ENCODE measurements around the gene TBL1XR1. TPM values are rescaled to one million over a fixed set of nuclear protein-coding genes. Genes with fewer than 3 reads are reported as not detected.

Gene TBL1XR1
- total RNA-seq, 1 donor from 2014 or later = 372 TPM

GRCh38 chr3:177098551-177098950, 98.7 kb downstream of the TBL1XR1 start:
- DNase-seq (ENCODE audit: low spot score) = no peak
- no peak overlapping the region for H3K4me3 Mint-ChIP-seq (ENCODE audit: unreplicated experiment)
- no peak overlapping the region for H3K27ac Mint-ChIP-seq (ENCODE audit: unreplicated experiment)
- H3K27me3 Mint-ChIP-seq (ENCODE audit: low read depth) = no peaks in the 10 kb centered on the region
- TF ChIP-seq CTCF (IDR thresholded peaks at IDR 0.05) = no peak
- H3K9me3 Mint-ChIP-seq (ENCODE audit: low read depth) = peaks cover 8% of the 10 kb centered on the region
- H3K36me3 Mint-ChIP-seq (ENCODE audit: low read depth) = peaks cover 12% of the 10 kb centered on the region
- peaks cover 61% of the 10 kb centered on the region for H3K4me1 Mint-ChIP-seq (ENCODE audit: low read depth)

- Mint-ChIP-seq H3K9me3 (ENCODE audit: low read depth) (peaks cover 18% of the 10 kb centered on the region), H3K4me3 (ENCODE audit: unreplicated experiment) (no peak overlapping the region), H3K36me3 (ENCODE audit: low read depth) (peaks cover 15% of the 10 kb centered on the region)
These were observed 100.7 kb downstream of the TBL1XR1 start for GRCh38 chr3:177096615-177097014.

GRCh38 chr3:177093966-177094365, 103.3 kb downstream of the TBL1XR1 start:
- H3K4me3 Mint-ChIP-seq (ENCODE audit: unreplicated experiment) = no peak overlapping the region
- peaks cover 18% of the 10 kb centered on the region for H3K9me3 Mint-ChIP-seq (ENCODE audit: low read depth)
- peak overlapping the region; percentile 25 for H3K27ac Mint-ChIP-seq (ENCODE audit: unreplicated experiment)
- no peak for TF ChIP-seq CTCF (IDR thresholded peaks at IDR 0.05)
- no peaks in the 10 kb centered on the region for H3K27me3 Mint-ChIP-seq (ENCODE audit: low read depth)
- H3K36me3 Mint-ChIP-seq (ENCODE audit: low read depth) = peaks cover 21% of the 10 kb centered on the region
- no peak for DNase-seq (ENCODE audit: low spot score)
- peaks cover 65% of the 10 kb centered on the region for H3K4me1 Mint-ChIP-seq (ENCODE audit: low read depth)

More at GRCh38 chr3:177096615-177097014, 100.7 kb downstream of the TBL1XR1 start:
- TF ChIP-seq CTCF (IDR thresholded peaks at IDR 0.05) = no peak
- Mint-ChIP-seq H3K27ac (ENCODE audit: unreplicated experiment) (peak overlapping the region; percentile 47), H3K27me3 (ENCODE audit: low read depth) (no peaks in the 10 kb centered on the region), H3K4me1 (ENCODE audit: low read depth) (peaks cover 60% of the 10 kb centered on the region)
- no peak for DNase-seq (ENCODE audit: low spot score)

- H3K27ac Mint-ChIP-seq (ENCODE audit: unreplicated experiment) = peak overlapping the region; percentile 37
- peaks cover 21% of the 10 kb centered on the region for H3K36me3 Mint-ChIP-seq (ENCODE audit: low read depth)
- no peak for DNase-seq (ENCODE audit: low spot score)
These were observed 107.4 kb downstream of the TBL1XR1 start for GRCh38 chr3:177089901-177090300.

GRCh38 chr3:177089110-177089509, 108.2 kb downstream of the TBL1XR1 start:
- DNase-seq (ENCODE audit: low spot score) = no peak
- H3K9me3 Mint-ChIP-seq (ENCODE audit: low read depth) = peaks cover 15% of the 10 kb centered on the region
- peak overlapping the region; percentile 63 for H3K27ac Mint-ChIP-seq (ENCODE audit: unreplicated experiment)
- peaks cover 68% of the 10 kb centered on the region for H3K4me1 Mint-ChIP-seq (ENCODE audit: low read depth)
- TF ChIP-seq CTCF (IDR thresholded peaks at IDR 0.05) = no peak
- no peak overlapping the region for H3K4me3 Mint-ChIP-seq (ENCODE audit: unreplicated experiment)
- H3K36me3 Mint-ChIP-seq (ENCODE audit: low read depth) = peaks cover 23% of the 10 kb centered on the region
- no peaks in the 10 kb centered on the region for H3K27me3 Mint-ChIP-seq (ENCODE audit: low read depth)

More at GRCh38 chr3:177089901-177090300, 107.4 kb downstream of the TBL1XR1 start:
- H3K4me3 Mint-ChIP-seq (ENCODE audit: unreplicated experiment) = no peak overlapping the region
- peaks cover 18% of the 10 kb centered on the region for H3K9me3 Mint-ChIP-seq (ENCODE audit: low read depth)
- H3K27me3 Mint-ChIP-seq (ENCODE audit: low read depth) = no peaks in the 10 kb centered on the region
- peaks cover 67% of the 10 kb centered on the region for H3K4me1 Mint-ChIP-seq (ENCODE audit: low read depth)
- TF ChIP-seq CTCF (IDR thresholded peaks at IDR 0.05) = no peak
